Neural cell (in vitro differentiated cells): ENCODE results near the gene ACAP3. TPM values are rescaled to one million over a fixed set of nuclear protein-coding genes. Genes with fewer than 3 reads are reported as not detected.

Experiments used
- H2AFZ ChIP-seq: fragments of 200-600, 300-800 bp; sonication (generic), shearing (Covaris generic); 2 replicates; pipeline ENCODE4 v1.6.0; 2014; ENCODE audit warnings: low read depth, mild to moderate bottlenecking, antibody characterized with exemption, low read length, moderate library complexity
- H3F3A ChIP-seq: fragments of 200-600 bp; shearing (Covaris generic); 2 replicates; pipeline ENCODE4 v1.6.1; 2016; ENCODE audit warnings: mild to moderate bottlenecking, moderate library complexity, mixed read lengths, antibody characterized with exemption, low read length; ENCODE audit not compliant: insufficient read depth, poor library complexity, severe bottlenecking
- H3K27ac ChIP-seq: fragments of 200-600, 300-800 bp; sonication (generic), shearing (Covaris generic); 2 replicates; pipeline ENCODE4 v1.5.1; 2014; ENCODE audit warnings: mild to moderate bottlenecking, low read length, moderate library complexity
- H3K27me3 ChIP-seq: fragments of 300-800, 200-600 bp; sonication (generic), shearing (Covaris generic); 2 replicates; pipeline ENCODE4 v1.6.0; 2014; ENCODE audit warnings: mild to moderate bottlenecking, low read depth, low read length, moderate library complexity; ENCODE audit not compliant: insufficient read depth
- H3K36me3 ChIP-seq: fragments of 300-800, 200-600 bp; sonication (generic), shearing (Covaris generic); 2 replicates; pipeline ENCODE4 v1.5.1; 2014; ENCODE audit warnings: mild to moderate bottlenecking, antibody characterized with exemption, low read length, moderate library complexity; ENCODE audit not compliant: insufficient read depth
- H3K4me2 ChIP-seq: fragments of 300-800, 200-600 bp; sonication (generic), shearing (Covaris generic); 2 replicates; pipeline ENCODE4 v1.6.0; 2014; ENCODE audit warnings: mild to moderate bottlenecking, low read length
- H3K4me3 ChIP-seq: fragments of 300-800, 200-600 bp; sonication (generic), shearing (Covaris generic); 2 replicates; pipeline ENCODE4 v1.5.1; 2014; ENCODE audit warnings: mild to moderate bottlenecking, low read length, moderate library complexity
- H3K79me2 ChIP-seq: fragments of 200-600 bp; shearing (Covaris generic); replicated peaks from 2 replicates; pipeline ENCODE4 v1.6.0; 2014; ENCODE audit warnings: mild to moderate bottlenecking, low read length, moderate library complexity; ENCODE audit not compliant: insufficient read depth
- H3K9ac ChIP-seq: fragments of 300-800, 200-600 bp; sonication (generic), shearing (Covaris generic); 2 replicates; pipeline ENCODE4 v1.6.1; 2016; ENCODE audit warnings: mild to moderate bottlenecking, low read length, mixed read lengths
- H3K9me2 ChIP-seq: fragments of 200-600 bp; shearing (Covaris generic); 2 replicates; pipeline ENCODE4 v1.6.1; 2016; ENCODE audit warnings: mild to moderate bottlenecking, low read length, mixed read lengths; ENCODE audit not compliant: insufficient read depth
- H3K9me3 ChIP-seq: fragments of 200-600, 300-800 bp; sonication (generic), shearing (Covaris generic); 2 replicates; pipeline ENCODE4 v1.6.1; 2016; ENCODE audit warnings: mild to moderate bottlenecking, mixed run types, low read length, moderate library complexity, mixed read lengths
- H4K20me1 ChIP-seq: fragments of 200-600 bp; shearing (Covaris generic); 2 replicates; pipeline ENCODE4 v1.6.1; 2016; ENCODE audit warnings: mild to moderate bottlenecking, mixed run types; ENCODE audit not compliant: insufficient read depth
- EP300 ChIP-seq: fragments of 450-650 bp; conservative IDR thresholded peaks from 2 replicates; pipeline ENCODE4 v1.6.1; 2014; ENCODE audit warnings: antibody characterized with exemption, mild to moderate bottlenecking, moderate library complexity; ENCODE audit not compliant: poor library complexity, severe bottlenecking
- EZH2 ChIP-seq: fragments of 200-600, 300-800 bp; shearing (Covaris generic), sonication (generic); IDR thresholded peaks from 2 replicates; pipeline ENCODE4 v1.6.1; 2014; ENCODE audit warnings: antibody characterized with exemption, low read length, borderline replicate concordance, mild to moderate bottlenecking; ENCODE audit not compliant: insufficient read depth, poor library complexity, severe bottlenecking
- MXI1 ChIP-seq: fragments of 450-650 bp; conservative IDR thresholded peaks from 2 replicates; pipeline ENCODE4 v1.6.1; 2014; ENCODE audit warnings: antibody characterized with exemption, mild to moderate bottlenecking; ENCODE audit not compliant: poor library complexity, severe bottlenecking
- POLR2AphosphoS5 ChIP-seq: IDR thresholded peaks from 2 replicates; pipeline ENCODE4 v1.6.1; 2012
- RAD21 ChIP-seq: fragments of 450-650 bp; conservative IDR thresholded peaks from 2 replicates; pipeline ENCODE4 v1.6.1; 2014; ENCODE audit warnings: antibody characterized with exemption, mild to moderate bottlenecking, moderate library complexity
- REST ChIP-seq: IDR thresholded peaks from 2 replicates; pipeline ENCODE4 v1.6.1; 2012; ENCODE audit warnings: borderline replicate concordance
- SMC3 ChIP-seq: fragments of 450-650 bp; conservative IDR thresholded peaks from 2 replicates; pipeline ENCODE4 v1.6.1; 2014; ENCODE audit warnings: antibody characterized with exemption, mild to moderate bottlenecking, moderate library complexity; ENCODE audit not compliant: poor library complexity
- TAF1 ChIP-seq: IDR thresholded peaks from 2 replicates; pipeline ENCODE4 v1.6.1; 2012; ENCODE audit warnings: low read depth
- polyA plus RNA-seq: library from polyadenylated mRNA; depleted of rRNA; stranded (reverse); fragments of >200 nt; gene quantifications from 2 replicates; pipeline ENCODE4 v1.2.3, GENCODE V29; 2014
- TF ChIP-seq, protein P1 (sequence below): fragments of 450-650 bp; IDR thresholded peaks from 2 replicates; pipeline ENCODE4 v1.5.1; 2014; ENCODE audit warnings: antibody characterized with exemption, mild to moderate bottlenecking, moderate library complexity; ENCODE audit not compliant: poor library complexity, severe bottlenecking

Gene ACAP3
- polyA plus RNA-seq, 1 donor from 2014 or later = 186 TPM

- no peaks in the 10 kb centered on the region for H3K9me2 ChIP-seq
- H3K4me3 ChIP-seq = no peak overlapping the region
- no peaks in the 10 kb centered on the region for H3K9me3 ChIP-seq
- no peaks in the 10 kb centered on the region for H3K27me3 ChIP-seq
- TF ChIP-seq, protein P1, sequence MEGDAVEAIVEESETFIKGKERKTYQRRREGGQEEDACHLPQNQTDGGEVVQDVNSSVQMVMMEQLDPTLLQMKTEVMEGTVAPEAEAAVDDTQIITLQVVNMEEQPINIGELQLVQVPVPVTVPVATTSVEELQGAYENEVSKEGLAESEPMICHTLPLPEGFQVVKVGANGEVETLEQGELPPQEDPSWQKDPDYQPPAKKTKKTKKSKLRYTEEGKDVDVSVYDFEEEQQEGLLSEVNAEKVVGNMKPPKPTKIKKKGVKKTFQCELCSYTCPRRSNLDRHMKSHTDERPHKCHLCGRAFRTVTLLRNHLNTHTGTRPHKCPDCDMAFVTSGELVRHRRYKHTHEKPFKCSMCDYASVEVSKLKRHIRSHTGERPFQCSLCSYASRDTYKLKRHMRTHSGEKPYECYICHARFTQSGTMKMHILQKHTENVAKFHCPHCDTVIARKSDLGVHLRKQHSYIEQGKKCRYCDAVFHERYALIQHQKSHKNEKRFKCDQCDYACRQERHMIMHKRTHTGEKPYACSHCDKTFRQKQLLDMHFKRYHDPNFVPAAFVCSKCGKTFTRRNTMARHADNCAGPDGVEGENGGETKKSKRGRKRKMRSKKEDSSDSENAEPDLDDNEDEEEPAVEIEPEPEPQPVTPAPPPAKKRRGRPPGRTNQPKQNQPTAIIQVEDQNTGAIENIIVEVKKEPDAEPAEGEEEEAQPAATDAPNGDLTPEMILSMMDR = no peak
- TF ChIP-seq EP300 (no peak), MXI1 (no peak), SMC3 (no peak), TAF1 (no peak), REST (no peak), RAD21 (no peak), EZH2 (no peak), POLR2AphosphoS5 (no peak)
- H3K27ac ChIP-seq = no peak overlapping the region
- no peak overlapping the region for H3K4me2 ChIP-seq
- no peaks in the 10 kb centered on the region for H3K79me2 ChIP-seq
- H2AFZ ChIP-seq = no peak overlapping the region
- H3F3A ChIP-seq = no peaks in the 10 kb centered on the region
- no peak overlapping the region for H3K9ac ChIP-seq
- H3K36me3 ChIP-seq = no peaks in the 10 kb centered on the region
- no peaks in the 10 kb centered on the region for H4K20me1 ChIP-seq
Measured at GRCh38 chr1:1292851-1293250, 14.9 kb downstream of the ACAP3 start.

DNA sequence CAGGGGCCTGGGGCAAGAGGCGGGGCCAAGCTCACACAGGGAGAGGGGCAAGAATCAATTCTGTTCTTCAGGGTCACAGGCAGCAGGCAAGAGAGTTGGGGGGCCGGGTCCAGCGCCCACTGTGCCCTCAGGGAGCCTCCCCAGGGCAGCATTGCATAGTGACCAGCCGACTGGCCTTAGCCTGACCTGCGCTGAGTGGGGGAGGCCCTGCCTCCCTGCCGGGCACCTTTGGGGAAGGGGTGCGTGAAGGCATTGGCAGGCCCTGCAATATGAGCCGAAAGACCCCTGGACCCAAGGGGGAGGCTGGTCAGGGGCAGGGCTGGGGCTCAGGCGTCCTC is 15.3 kb downstream of the ACAP3 start:
- Histone ChIP-seq H4K20me1 (no peaks in the 10 kb centered on the region), H3K27ac (no peak overlapping the region), H3F3A (no peaks in the 10 kb centered on the region), H3K36me3 (no peaks in the 10 kb centered on the region), H3K9ac (no peak overlapping the region), H2AFZ (no peak overlapping the region), H3K4me2 (no peak overlapping the region), H3K9me3 (no peaks in the 10 kb centered on the region), H3K79me2 (no peaks in the 10 kb centered on the region), H3K4me3 (no peak overlapping the region), H3K9me2 (no peaks in the 10 kb centered on the region), H3K27me3 (no peaks in the 10 kb centered on the region)
- TF ChIP-seq MXI1 (no peak), SMC3 (no peak), POLR2AphosphoS5 (no peak), REST (no peak), EZH2 (no peak), TAF1 (no peak), EP300 (no peak), RAD21 (no peak)
- TF ChIP-seq, protein P1 = no peak
